Calu3 (cell line): Measurements from ENCODE around the gene CHD5. TPM values are rescaled to one million over a fixed set of nuclear protein-coding genes. Genes with fewer than 3 reads are reported as not detected.
"Not testable (repeated sequence)": the region's sequence is repeated elsewhere in the genome, so short reads cannot be mapped to it uniquely, and the experiment has no call there.

Experiments used
- BruUV-seq: library from RNA; stranded (reverse); fragments of 400-500 nt; replicated peaks from 2 replicates; lab custom pipeline; 2021; lab: Mats Ljungman, UMichigan
- CTCF ChIA-PET: fragments of 300-600 bp; sonication (Branson Sonifier 250); formaldehyde crosslinking; loops from one replicate; lab custom pipeline; 2022; ENCODE audit warnings: antibody characterized with exemption; lab: Charles Lee
- DNase-seq: peaks from one replicate; pipeline ENCODE4 v3.0.0; 2022
- H3K27ac Mint-ChIP-seq: one replicate; pipeline ENCODE4 v1.8.0; 2022; ENCODE audit warnings: mixed read lengths; ENCODE audit not compliant: unreplicated experiment
- H3K27me3 Mint-ChIP-seq: one replicate; pipeline ENCODE4 v1.8.0; 2022; ENCODE audit warnings: mixed read lengths; ENCODE audit not compliant: unreplicated experiment
- H3K36me3 Mint-ChIP-seq: one replicate; pipeline ENCODE4 v1.8.0; 2022; ENCODE audit warnings: mild to moderate bottlenecking, moderate library complexity, mixed read lengths; ENCODE audit not compliant: insufficient read depth, unreplicated experiment
- H3K4me1 Mint-ChIP-seq: one replicate; pipeline ENCODE4 v1.8.0; 2022; ENCODE audit warnings: mild to moderate bottlenecking, low read depth, mixed read lengths; ENCODE audit not compliant: unreplicated experiment
- H3K4me3 Mint-ChIP-seq: one replicate; pipeline ENCODE4 v1.8.0; 2022; ENCODE audit warnings: mild to moderate bottlenecking, low read depth, moderate library complexity, mixed read lengths; ENCODE audit not compliant: unreplicated experiment
- H3K9me3 Mint-ChIP-seq: one replicate; pipeline ENCODE4 v1.8.0; 2022; ENCODE audit warnings: low read depth, mixed read lengths; ENCODE audit not compliant: unreplicated experiment
- CTCF ChIP-seq: fragments of 200-600 bp; IDR thresholded peaks from one replicate; pipeline ENCODE4 v1.8.0; 2022; ENCODE audit warnings: antibody characterized with exemption; ENCODE audit not compliant: unreplicated experiment
- intact Hi-C: fragments of 100-400 bp; cut with micrococcal nuclease; formaldehyde crosslinking; loops from one replicate; pipeline ENCODE4 v1.10.0; 2022; ENCODE audit not compliant: unreplicated experiment
- total RNA-seq: library from RNA; stranded (reverse); gene quantifications from 2 replicates; pipeline ENCODE4 v1.2.3, GENCODE V29; 2022

The CHD5 gene
- total RNA-seq, 1 experiment from 2014 or later: 0.28 TPM

GRCh38 chr1:6081901-6082300, 98.2 kb downstream of the CHD5 start:
- intact Hi-C loops: no loop called here
- no TSS peak for BruUV-seq
- H3K27me3 Mint-ChIP-seq: peaks cover 41% of the 10 kb centered on the region
- H3K9me3 Mint-ChIP-seq: no peaks in the 10 kb centered on the region
- H3K27ac Mint-ChIP-seq: no peak overlapping the region
- no peaks in the 10 kb centered on the region for H3K36me3 Mint-ChIP-seq
- CTCF ChIA-PET: interaction anchor here (0.6 kb wide), 1 partner anchor 275 kb away, joined by 3 read pairs; no protein-coding TSS in a partner anchor
- DNase-seq: no peak
- no peak for TF ChIP-seq CTCF
- no peaks in the 10 kb centered on the region for H3K4me1 Mint-ChIP-seq
- no peak overlapping the region for H3K4me3 Mint-ChIP-seq

GRCh38 chr1:6080469-6080868, 99.7 kb downstream of the CHD5 start:
- no peaks in the 10 kb centered on the region for H3K9me3 Mint-ChIP-seq
- no peak overlapping the region for H3K27ac Mint-ChIP-seq
- H3K4me1 Mint-ChIP-seq: no peaks in the 10 kb centered on the region
- no peak overlapping the region for H3K4me3 Mint-ChIP-seq
- peaks cover 29% of the 10 kb centered on the region for H3K27me3 Mint-ChIP-seq
- no peak for TF ChIP-seq CTCF
- DNase-seq: peak; percentile 29
- CTCF ChIA-PET: interaction anchor here (0.6 kb wide), 1 partner anchor 197 kb away, joined by 4 read pairs; no protein-coding TSS in a partner anchor
- H3K36me3 Mint-ChIP-seq: no peaks in the 10 kb centered on the region
- no TSS peak for BruUV-seq
- intact Hi-C loops: no loop called here

GRCh38 chr1:6077919-6078318, 102.2 kb downstream of the CHD5 start:
- H3K4me1 Mint-ChIP-seq: no peaks in the 10 kb centered on the region
- intact Hi-C loops: no loop called here
- CTCF ChIA-PET: no interaction called here
- H3K27ac Mint-ChIP-seq: no peak overlapping the region
- H3K27me3 Mint-ChIP-seq: peaks cover 18% of the 10 kb centered on the region
- no peaks in the 10 kb centered on the region for H3K36me3 Mint-ChIP-seq
- DNase-seq: no peak
- H3K9me3 Mint-ChIP-seq: no peaks in the 10 kb centered on the region
- TF ChIP-seq CTCF: no peak
- BruUV-seq: no TSS peak
- no peak overlapping the region for H3K4me3 Mint-ChIP-seq

- Mint-ChIP-seq H3K9me3 (no peaks in the 10 kb centered on the region), H3K4me3 (no peak overlapping the region), H3K27me3 (peaks cover 18% of the 10 kb centered on the region), H3K27ac (no peak overlapping the region), H3K4me1 (no peaks in the 10 kb centered on the region), H3K36me3 (no peaks in the 10 kb centered on the region)
- CTCF ChIA-PET: no interaction called here
- TF ChIP-seq CTCF: no peak
- no peak for DNase-seq
- no TSS peak for BruUV-seq
- intact Hi-C loops: no loop called here
Observed at GRCh38 chr1:6077506-6077905, 102.6 kb downstream of the CHD5 start.

GRCh38 chr1:6077061-6077460, 103.1 kb downstream of the CHD5 start:
- intact Hi-C loops, H3K36me3 Mint-ChIP-seq, CTCF ChIA-PET, H3K4me3 Mint-ChIP-seq, H3K9me3 Mint-ChIP-seq, DNase-seq, H3K27ac Mint-ChIP-seq, H3K4me1 Mint-ChIP-seq, BruUV-seq: not testable (repeated sequence)
- H3K27me3 Mint-ChIP-seq: peaks cover 18% of the 10 kb centered on the region
